ENCODE measurements around the gene PUS10. TPM values are rescaled to one million over a fixed set of nuclear protein-coding genes. Genes with fewer than 3 reads are reported as not detected.

PUS10 gene
- total and polyA plus RNA-seq, 2 donors: 6.2 to 10.4 TPM

DNA sequence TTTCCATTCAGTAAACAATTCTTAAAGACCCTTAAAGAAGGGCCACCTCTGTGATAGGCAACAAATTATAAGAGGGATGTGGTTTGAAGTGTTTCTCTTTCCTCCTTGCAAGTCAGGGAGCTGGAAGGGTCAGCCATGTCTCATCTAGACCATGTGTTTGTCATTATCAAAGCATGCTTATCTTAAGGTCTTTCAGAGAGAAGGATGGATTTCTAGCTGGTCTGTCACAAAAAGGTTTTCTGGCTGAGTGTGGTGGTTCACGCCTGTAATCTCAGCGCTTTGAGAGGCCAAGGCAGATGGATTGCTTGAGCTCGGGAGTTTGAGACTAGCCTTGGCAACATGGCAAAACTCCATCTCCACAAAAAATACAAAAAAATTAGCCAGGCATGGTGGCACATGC lies 59.7 kb downstream of the PUS10 start:
- DNase-seq (ENCODE audit: low read depth in 6 of 9, low spot score in 9 of 9): no peak
- WGBS: 84% methylated on average over 3 of the region's 3 CpGs
- Histone ChIP-seq H3K27ac (ENCODE audit: low read depth in 1 of 2, low read length in 1 of 2) (no peak overlapping the region), H3K9me3 (ENCODE audit: control insufficient read depth in 2 of 2, insufficient read depth in 1 of 2, low read length in 1 of 2) (no peaks in the 10 kb centered on the region), H3K4me3 (ENCODE audit: low read length in 2 of 2) (no peak overlapping the region), H3K36me3 (ENCODE audit: control insufficient read depth in 2 of 2, insufficient read depth in 2 of 2, low read length in 1 of 2) (peaks cover 0 to 7% of the 10 kb centered on the region in 2 donors), H3K27me3 (ENCODE audit: control insufficient read depth in 2 of 2, insufficient read depth in 1 of 2, low read length in 1 of 2) (no peaks in the 10 kb centered on the region), H3K4me1 (ENCODE audit: control insufficient read depth in 2 of 2, insufficient read depth in 2 of 2, low read length in 2 of 2) (peaks cover 0 to 2% of the 10 kb centered on the region in 2 donors)

- 92% methylated on average over 5 of the region's 5 CpGs for WGBS
- DNase-seq (ENCODE audit: low read depth in 6 of 9, low spot score in 9 of 9): no peak
- peaks cover 0 to 5% of the 10 kb centered on the region in 2 donors for H3K36me3 ChIP-seq (ENCODE audit: control insufficient read depth in 2 of 2, insufficient read depth in 2 of 2, low read length in 1 of 2)
- H3K4me3 ChIP-seq (ENCODE audit: low read length in 2 of 2): no peak overlapping the region
- no peaks in the 10 kb centered on the region for H3K9me3 ChIP-seq (ENCODE audit: control insufficient read depth in 2 of 2, insufficient read depth in 1 of 2, low read length in 1 of 2)
- peaks cover 0 to 2% of the 10 kb centered on the region in 2 donors for H3K4me1 ChIP-seq (ENCODE audit: control insufficient read depth in 2 of 2, insufficient read depth in 2 of 2, low read length in 2 of 2)
- no peaks in the 10 kb centered on the region for H3K27me3 ChIP-seq (ENCODE audit: control insufficient read depth in 2 of 2, insufficient read depth in 1 of 2, low read length in 1 of 2)
- no peak overlapping the region for H3K27ac ChIP-seq (ENCODE audit: low read depth in 1 of 2, low read length in 1 of 2)
Observed at GRCh38 chr2:60957643-60958042, 60.4 kb downstream of the PUS10 start.

GRCh38 chr2:60957224-60957623 lies 60.8 kb downstream of the PUS10 start:
- WGBS: 91% methylated on average over 8 of the region's 8 CpGs
- no peak for DNase-seq (ENCODE audit: low read depth in 6 of 9, low spot score in 9 of 9)
- H3K27me3 ChIP-seq (ENCODE audit: control insufficient read depth in 2 of 2, insufficient read depth in 1 of 2, low read length in 1 of 2): no peaks in the 10 kb centered on the region
- peaks cover 0 to 2% of the 10 kb centered on the region in 2 donors for H3K4me1 ChIP-seq (ENCODE audit: control insufficient read depth in 2 of 2, insufficient read depth in 2 of 2, low read length in 2 of 2)
- no peak overlapping the region for H3K27ac ChIP-seq (ENCODE audit: low read depth in 1 of 2, low read length in 1 of 2)
- peaks cover 0 to 5% of the 10 kb centered on the region in 2 donors for H3K36me3 ChIP-seq (ENCODE audit: control insufficient read depth in 2 of 2, insufficient read depth in 2 of 2, low read length in 1 of 2)
- H3K4me3 ChIP-seq (ENCODE audit: low read length in 2 of 2): no peak overlapping the region
- H3K9me3 ChIP-seq (ENCODE audit: control insufficient read depth in 2 of 2, insufficient read depth in 1 of 2, low read length in 1 of 2): no peaks in the 10 kb centered on the region

- Histone ChIP-seq H3K27ac (ENCODE audit: low read depth in 1 of 2, low read length in 1 of 2) (no peak overlapping the region), H3K4me3 (ENCODE audit: low read length in 2 of 2) (no peak overlapping the region), H3K4me1 (ENCODE audit: control insufficient read depth in 2 of 2, insufficient read depth in 2 of 2, low read length in 2 of 2) (peaks cover 0 to 2% of the 10 kb centered on the region in 2 donors), H3K27me3 (ENCODE audit: control insufficient read depth in 2 of 2, insufficient read depth in 1 of 2, low read length in 1 of 2) (no peaks in the 10 kb centered on the region), H3K36me3 (ENCODE audit: control insufficient read depth in 2 of 2, insufficient read depth in 2 of 2, low read length in 1 of 2) (peaks cover 0 to 5% of the 10 kb centered on the region in 2 donors), H3K9me3 (ENCODE audit: control insufficient read depth in 2 of 2, insufficient read depth in 1 of 2, low read length in 1 of 2) (no peaks in the 10 kb centered on the region)
- no peak for DNase-seq (ENCODE audit: low read depth in 6 of 9, low spot score in 9 of 9)
- WGBS: 95% methylated on average over 2 of the region's 2 CpGs
Observed at GRCh38 chr2:60954139-60954538, 63.9 kb downstream of the PUS10 start.

DNA sequence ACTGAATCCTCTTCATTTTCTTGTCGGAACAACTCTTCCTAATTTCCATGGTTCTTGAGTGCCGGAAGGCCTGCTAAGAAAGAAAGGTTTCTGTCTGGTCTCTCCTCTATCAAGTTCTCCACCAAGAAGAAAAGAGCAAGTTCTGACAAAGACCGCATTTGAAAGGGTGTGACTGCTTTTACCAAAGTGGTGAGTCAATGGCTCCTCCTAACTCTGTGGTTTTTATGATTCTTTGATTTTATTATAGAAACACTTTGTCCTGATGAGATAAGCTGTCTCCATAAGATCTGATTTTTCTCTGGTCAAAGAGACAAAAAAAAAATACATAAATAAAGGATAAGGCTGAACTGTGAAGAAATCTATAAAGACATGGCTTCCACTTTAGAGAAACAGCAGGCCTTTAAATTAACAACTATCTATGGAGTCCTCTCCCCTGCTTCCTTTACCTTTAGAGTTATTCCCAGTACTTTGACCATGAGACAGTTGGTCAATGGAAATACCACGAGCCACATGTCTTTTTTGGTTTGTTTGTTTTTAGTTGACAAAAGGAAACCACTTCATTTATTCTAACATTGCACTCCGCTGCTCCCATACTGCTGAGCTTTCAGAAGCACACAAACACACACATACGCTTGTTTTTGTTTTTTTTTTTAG lies 69.0 kb downstream of the PUS10 start:
- Histone ChIP-seq H3K27me3 (ENCODE audit: control insufficient read depth in 2 of 2, insufficient read depth in 1 of 2, low read length in 1 of 2) (no peaks in the 10 kb centered on the region), H3K4me1 (ENCODE audit: control insufficient read depth in 2 of 2, insufficient read depth in 2 of 2, low read length in 2 of 2) (no peaks in the 10 kb centered on the region), H3K4me3 (ENCODE audit: low read length in 2 of 2) (no peak overlapping the region), H3K36me3 (ENCODE audit: control insufficient read depth in 2 of 2, insufficient read depth in 2 of 2, low read length in 1 of 2) (peaks cover 0 to 4% of the 10 kb centered on the region in 2 donors), H3K27ac (ENCODE audit: low read depth in 1 of 2, low read length in 1 of 2) (no peak overlapping the region), H3K9me3 (ENCODE audit: control insufficient read depth in 2 of 2, insufficient read depth in 1 of 2, low read length in 1 of 2) (no peaks in the 10 kb centered on the region)
- WGBS: 91% methylated on average over 6 of the region's 6 CpGs
- no peak for DNase-seq (ENCODE audit: low read depth in 6 of 9, low spot score in 9 of 9)

- H3K4me3 ChIP-seq (ENCODE audit: low read length in 2 of 2): no peak overlapping the region
- H3K4me1 ChIP-seq (ENCODE audit: control insufficient read depth in 2 of 2, insufficient read depth in 2 of 2, low read length in 2 of 2): no peaks in the 10 kb centered on the region
- H3K27me3 ChIP-seq (ENCODE audit: control insufficient read depth in 2 of 2, insufficient read depth in 1 of 2, low read length in 1 of 2): no peaks in the 10 kb centered on the region
- no peaks in the 10 kb centered on the region for H3K9me3 ChIP-seq (ENCODE audit: control insufficient read depth in 2 of 2, insufficient read depth in 1 of 2, low read length in 1 of 2)
- H3K36me3 ChIP-seq (ENCODE audit: control insufficient read depth in 2 of 2, insufficient read depth in 2 of 2, low read length in 1 of 2): no peaks in the 10 kb centered on the region
- 97% methylated on average over 8 of the region's 8 CpGs for WGBS
- no peak overlapping the region for H3K27ac ChIP-seq (ENCODE audit: low read depth in 1 of 2, low read length in 1 of 2)
- no peak for DNase-seq (ENCODE audit: low read depth in 6 of 9, low spot score in 9 of 9)
Observed at GRCh38 chr2:60948161-60948560, 69.9 kb downstream of the PUS10 start.

DNA sequence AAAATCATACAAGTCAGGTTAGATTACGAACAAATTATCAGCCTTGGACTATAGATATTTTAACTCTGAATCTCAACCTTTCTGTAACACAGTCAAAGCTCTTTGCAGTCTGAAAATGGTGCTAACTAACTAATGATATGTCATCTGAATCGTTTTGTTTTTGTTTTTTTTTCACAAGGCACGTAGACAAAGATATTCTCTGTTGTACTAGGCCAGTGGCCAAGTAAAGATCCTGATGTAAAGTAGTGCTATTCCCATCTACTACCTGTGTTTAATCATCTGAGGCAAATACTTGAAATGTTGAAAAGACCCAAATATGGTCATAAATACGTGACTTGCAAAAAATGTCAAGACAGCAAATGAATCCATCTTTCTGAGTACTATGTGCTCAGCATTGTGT lies 71.0 kb downstream of the PUS10 start:
- H3K36me3 ChIP-seq (ENCODE audit: control insufficient read depth in 2 of 2, insufficient read depth in 2 of 2, low read length in 1 of 2): no peaks in the 10 kb centered on the region
- H3K27ac ChIP-seq (ENCODE audit: low read depth in 1 of 2, low read length in 1 of 2): no peak overlapping the region
- no peak for DNase-seq (ENCODE audit: low read depth in 6 of 9, low spot score in 9 of 9)
- no peak overlapping the region for H3K4me3 ChIP-seq (ENCODE audit: low read length in 2 of 2)
- H3K4me1 ChIP-seq (ENCODE audit: control insufficient read depth in 2 of 2, insufficient read depth in 2 of 2, low read length in 2 of 2): no peaks in the 10 kb centered on the region
- H3K27me3 ChIP-seq (ENCODE audit: control insufficient read depth in 2 of 2, insufficient read depth in 1 of 2, low read length in 1 of 2): no peaks in the 10 kb centered on the region
- 96% methylated on average over 4 of the region's 4 CpGs for WGBS
- H3K9me3 ChIP-seq (ENCODE audit: control insufficient read depth in 2 of 2, insufficient read depth in 1 of 2, low read length in 1 of 2): no peaks in the 10 kb centered on the region

GRCh38 chr2:60945341-60945740 lies 72.7 kb downstream of the PUS10 start:
- Histone ChIP-seq H3K36me3 (ENCODE audit: control insufficient read depth in 2 of 2, insufficient read depth in 2 of 2, low read length in 1 of 2) (no peaks in the 10 kb centered on the region), H3K27ac (ENCODE audit: low read depth in 1 of 2, low read length in 1 of 2) (no peak overlapping the region), H3K4me3 (ENCODE audit: low read length in 2 of 2) (no peak overlapping the region), H3K9me3 (ENCODE audit: control insufficient read depth in 2 of 2, insufficient read depth in 1 of 2, low read length in 1 of 2) (no peaks in the 10 kb centered on the region), H3K4me1 (ENCODE audit: control insufficient read depth in 2 of 2, insufficient read depth in 2 of 2, low read length in 2 of 2) (no peaks in the 10 kb centered on the region), H3K27me3 (ENCODE audit: control insufficient read depth in 2 of 2, insufficient read depth in 1 of 2, low read length in 1 of 2) (no peaks in the 10 kb centered on the region)
- no peak for DNase-seq (ENCODE audit: low read depth in 6 of 9, low spot score in 9 of 9)
- 98% methylated on average over 2 of the region's 2 CpGs for WGBS

DNA sequence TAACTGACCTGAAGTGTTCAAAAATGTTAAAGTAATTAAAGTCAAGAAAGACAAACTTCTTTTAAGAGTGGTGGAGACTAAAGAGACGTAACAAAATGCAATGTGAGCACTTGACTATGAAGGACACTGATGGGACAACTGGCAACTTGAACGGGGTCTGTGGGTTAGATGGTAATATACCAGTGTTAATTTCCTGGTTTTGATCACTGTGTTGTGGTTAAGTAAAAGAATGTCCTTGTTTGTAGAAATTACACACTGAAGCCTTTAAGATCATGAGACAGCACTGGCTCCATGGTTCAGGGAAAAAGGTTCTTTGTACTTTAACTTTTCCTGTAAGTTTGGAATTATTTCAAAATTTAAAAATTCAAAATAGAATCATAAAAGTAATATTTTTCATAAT lies 78.4 kb downstream of the PUS10 start:
- H3K4me3 ChIP-seq (ENCODE audit: low read length in 2 of 2): no peak overlapping the region
- WGBS: 59% methylated on average over 2 of the region's 2 CpGs
- DNase-seq (ENCODE audit: low read depth in 6 of 9, low spot score in 9 of 9): no peak
- no peaks in the 10 kb centered on the region for H3K27me3 ChIP-seq (ENCODE audit: control insufficient read depth in 2 of 2, insufficient read depth in 1 of 2, low read length in 1 of 2)
- H3K27ac ChIP-seq (ENCODE audit: low read depth in 1 of 2, low read length in 1 of 2): no peak overlapping the region
- no peaks in the 10 kb centered on the region for H3K9me3 ChIP-seq (ENCODE audit: control insufficient read depth in 2 of 2, insufficient read depth in 1 of 2, low read length in 1 of 2)
- no peaks in the 10 kb centered on the region for H3K4me1 ChIP-seq (ENCODE audit: control insufficient read depth in 2 of 2, insufficient read depth in 2 of 2, low read length in 2 of 2)
- peaks cover 11 to 13% of the 10 kb centered on the region in 2 donors for H3K36me3 ChIP-seq (ENCODE audit: control insufficient read depth in 2 of 2, insufficient read depth in 2 of 2, low read length in 1 of 2)

Measured in thymus (tissue), 11 donors.